Uterus (tissue), 2 donors: ENCODE measurements around the gene NBAS.

Source experiments
- CTCF ChIP-seq, 4 experiments: fragments of 200-600 bp in 2 of 4; fragments of 450-650 bp in 2 of 4; sonication (generic) in 2 of 4; IDR thresholded peaks; one replicate each; pipeline ENCODE4 v1.5.1; 2016 to 2019; ENCODE audit warnings: antibody characterized with exemption in 4 of 4, mild to moderate bottlenecking in 2 of 4, moderate library complexity in 1 of 4
- POLR2A ChIP-seq, 2 donors: fragments of 450-650 bp; IDR thresholded peaks; one replicate each; pipeline ENCODE4 v1.6.1; 2016; ENCODE audit warnings: antibody characterized with exemption in 2 of 2, mild to moderate bottlenecking in 1 of 2, moderate library complexity in 1 of 2

GRCh38 chr2:15163326-15163725, 397.8 kb downstream of the NBAS start:
- TF ChIP-seq CTCF (IDR thresholded peaks at IDR 0.05) (no peak), POLR2A (IDR thresholded peaks at IDR 0.05) (no peak)
